K562 (cell line): ENCODE measurements around the gene COL4A2. TPM values are rescaled to one million over a fixed set of nuclear protein-coding genes. Genes with fewer than 3 reads are reported as not detected.

Experiments
- ATAC-seq: fragments of 200-7000 bp; cut with Tn5 transposase; 3 replicates; pipeline ENCODE4 v1.9.1; 2020; ENCODE audit warnings: moderate library complexity
- BruUV-seq: library from RNA; stranded (reverse); fragments of 400-500 nt; replicated peaks from 2 replicates; lab custom pipeline; 2021; lab: Mats Ljungman, UMichigan
- CTCF ChIA-PET: fragments of 300-600 bp; formaldehyde crosslinking; extraction: SDS; loops from one replicate; lab custom pipeline; 2021; ENCODE audit warnings: low intra/inter-chr PET ratio; lab: Yijun Ruan, JAX
- POLR2A ChIA-PET: fragments of 300-600, 350-650 bp; sonication (Branson Sonifier 250); formaldehyde crosslinking; extraction: SDS; loops from one replicate; lab custom pipeline; 2021; ENCODE audit warnings: antibody characterized with exemption, inconsistent platforms; lab: Yijun Ruan, JAX
- DNase-seq, 4 experiments: peaks; one replicate each; pipeline versions ENCODE4 v3.0.0 to v3.0.0-alpha.2; 2011 to 2018; ENCODE audit warnings: low spot score in 3 of 4, mixed read lengths in 3 of 4; ENCODE audit errors: extremely low read depth in 1 of 4
- FAIRE-seq: peaks from 2 replicates; lab custom pipeline; 2011; peaks lifted over from hg19 to GRCh38; lab: Jason Lieb, UNC
- H2AFZ ChIP-seq: 2 replicates; pipeline ENCODE4 v1.6.0; 2011; ENCODE audit warnings: low read depth, low read length, control low read depth, inconsistent platforms
- H3K27ac ChIP-seq: fragments of 200-600 bp; 3 replicates; pipeline ENCODE4 v1.8.0; 2011; ENCODE audit warnings: low read depth, mild to moderate bottlenecking, control low read depth, inconsistent platforms, low read length, moderate library complexity, mixed read lengths; ENCODE audit errors: extremely low read depth
- H3K27me3 ChIP-seq, 2 experiments: fragments of 300-600 bp in 1 of 2; 2 replicates in 1 of 2; 3 replicates in 1 of 2; pipeline versions ENCODE4 v1.6.0 to v1.8.0; 2011; ENCODE audit warnings: inconsistent platforms in 2 of 2, low read length in 2 of 2, mild to moderate bottlenecking in 1 of 2, mixed read lengths in 1 of 2, moderate library complexity in 1 of 2; ENCODE audit not compliant: control insufficient read depth in 2 of 2, insufficient read depth in 2 of 2
- H3K36me3 ChIP-seq: fragments of 300-600 bp; 3 replicates; pipeline ENCODE4 v1.8.0; 2011; ENCODE audit warnings: mild to moderate bottlenecking, low read length, inconsistent platforms; ENCODE audit not compliant: control insufficient read depth, insufficient read depth
- H3K4me1 ChIP-seq, 2 experiments: fragments of 200-600 bp in 1 of 2; replicated peaks in 1 of 2; 2 replicates in 1 of 2; 3 replicates in 1 of 2; pipeline versions ENCODE4 v1.5.1 to v1.8.0; 2011; ENCODE audit warnings: inconsistent platforms in 2 of 2, low read length in 2 of 2, mild to moderate bottlenecking in 1 of 2, mixed read lengths in 1 of 2, moderate library complexity in 1 of 2; ENCODE audit not compliant: control insufficient read depth in 2 of 2, insufficient read depth in 2 of 2
- H3K4me2 ChIP-seq: 2 replicates; pipeline ENCODE4 v1.6.1; 2011; ENCODE audit warnings: low read length, control low read depth, inconsistent platforms, mixed read lengths; ENCODE audit not compliant: insufficient read depth
- H3K4me3 ChIP-seq: fragments of 200-600 bp; sonication (generic), shearing (Covaris generic); 2 replicates; pipeline ENCODE4 v1.5.1; 2016; ENCODE audit warnings: control low read depth, inconsistent platforms
- H3K79me2 ChIP-seq: fragments of 200-600 bp; 3 replicates; pipeline ENCODE4 v1.8.0; 2011; ENCODE audit warnings: low read length, inconsistent platforms; ENCODE audit not compliant: control insufficient read depth, insufficient read depth
- H3K9ac ChIP-seq, 2 experiments: 2 replicates each; pipeline versions ENCODE4 v1.6.0 to v1.6.1; 2011; ENCODE audit warnings: low read depth in 2 of 2, low read length in 2 of 2, control low read depth in 1 of 2, inconsistent platforms in 1 of 2, mild to moderate bottlenecking in 1 of 2, mixed read lengths in 1 of 2; ENCODE audit not compliant: insufficient read depth in 1 of 2
- H3K9me1 ChIP-seq: one replicate; pipeline ENCODE4 v1.6.0; 2011; ENCODE audit warnings: inconsistent platforms, mild to moderate bottlenecking, low read length, moderate library complexity; ENCODE audit not compliant: control insufficient read depth, insufficient read depth
- H3K9me3 ChIP-seq: replicated peaks from 2 replicates; pipeline ENCODE4 v1.5.1; 2011; ENCODE audit warnings: low read depth, low read length, inconsistent platforms; ENCODE audit not compliant: control insufficient read depth, insufficient read depth
- H4K20me1 ChIP-seq: replicated peaks from 2 replicates; pipeline ENCODE4 v1.6.1; 2011; ENCODE audit warnings: low read length, inconsistent platforms, mixed read lengths; ENCODE audit not compliant: control insufficient read depth, insufficient read depth
- CCNT2 ChIP-seq: IDR thresholded peaks from 2 replicates; pipeline ENCODE4 v1.6.1; 2011; ENCODE audit warnings: borderline replicate concordance, low read depth, mild to moderate bottlenecking, moderate library complexity, mixed read lengths, low read length; ENCODE audit not compliant: insufficient read length; ENCODE audit errors: extremely low read depth
- EP300 ChIP-seq: IDR thresholded peaks from 2 replicates; pipeline ENCODE4 v1.6.1; 2012; ENCODE audit warnings: low read length, improper control_type of control experiment
- FOXJ2 ChIP-seq: fragments of 200-800 bp; sonication (Bioruptor generic); IDR thresholded peaks from 2 replicates; pipeline ENCODE4 v1.6.1; 2016; ENCODE audit warnings: missing genetic modification characterization, missing compliant biosample characterization
- FOXJ3 ChIP-seq: sonication (generic); formaldehyde crosslinking; IDR thresholded peaks from 2 replicates; pipeline ENCODE4 v1.4.0; 2020; ENCODE audit warnings: mild to moderate bottlenecking, missing genetic modification reagents
- GABPB1 ChIP-seq: sonication (generic); formaldehyde crosslinking; IDR thresholded peaks from 2 replicates; pipeline ENCODE4 v1.8.0; 2022; ENCODE audit warnings: mild to moderate bottlenecking, missing genetic modification reagents
- HMGXB4 ChIP-seq: sonication (generic); formaldehyde crosslinking; IDR thresholded peaks from 2 replicates; pipeline ENCODE4 v1.8.1; 2023; ENCODE audit warnings: mild to moderate bottlenecking, missing genetic modification reagents
- HNRNPLL ChIP-seq: fragments of 200-400 bp; formaldehyde crosslinking; IDR thresholded peaks from 2 replicates; pipeline ENCODE4 v1.6.1; 2017; ENCODE audit warnings: low read length, low read depth, mild to moderate bottlenecking; ENCODE audit not compliant: poor library complexity, severe bottlenecking
- IRF2 ChIP-seq: sonication (generic); formaldehyde crosslinking; IDR thresholded peaks from 2 replicates; pipeline ENCODE4 v1.8.1; 2022; ENCODE audit warnings: mild to moderate bottlenecking, missing genetic modification reagents
- SMARCE1 ChIP-seq: fragments of 450-650 bp; IDR thresholded peaks from 2 replicates; pipeline ENCODE4 v1.7.1; 2016; ENCODE audit warnings: mild to moderate bottlenecking
- SRSF1 ChIP-seq: fragments of 200-400 bp; formaldehyde crosslinking; IDR thresholded peaks from 2 replicates; pipeline ENCODE4 v1.6.1; 2017; ENCODE audit warnings: mild to moderate bottlenecking, low read depth, low read length, moderate library complexity
- TAL1 ChIP-seq: fragments of 450-650 bp; IDR thresholded peaks from 2 replicates; pipeline ENCODE4 v1.6.1; 2016; ENCODE audit warnings: mild to moderate bottlenecking
- ZKSCAN8 ChIP-seq: fragments of 200-800 bp; sonication (Bioruptor generic); IDR thresholded peaks from 2 replicates; pipeline ENCODE4 v1.6.1; 2016; ENCODE audit warnings: missing genetic modification characterization, missing compliant biosample characterization
- ZNF175 ChIP-seq: fragments of 200-800 bp; sonication (Bioruptor generic); IDR thresholded peaks from 2 replicates; pipeline ENCODE4 v1.6.1; 2016; ENCODE audit warnings: low read depth, mild to moderate bottlenecking, missing genetic modification characterization, missing compliant biosample characterization
- WGBS: fragments of 100-300 bp; shearing (Covaris generic); methylation state at CpG from one replicate; pipeline ENCODE4 v1.1.6; 2016; ENCODE audit warnings: low coverage, mixed read lengths; ENCODE audit not compliant: insufficient coverage; ENCODE audit errors: missing lambda C conversion rate; 5-methylcytosine and 5-hydroxymethylcytosine counted together
- in situ Hi-C: fragments of 300-500 bp; cut with MboI; formaldehyde crosslinking; loops from 4 replicates; pipeline ENCODE4 v1.15.0; 2018; ENCODE audit warnings: inconsistent platforms, mixed read lengths
- intact Hi-C: fragments of 100-400 bp; cut with micrococcal nuclease; formaldehyde crosslinking; loops from 2 replicates; pipeline ENCODE4 v1.14.2; 2022
- polyA plus RNA-seq, 8 experiments: library from polyadenylated mRNA; depleted of rRNA in 4 of 8; stranded (reverse) in 5 of 8; unstranded in 3 of 8; fragments of >200 nt; fragmentation: Nextera tagmentation in 2 of 8; fragmentation: Illumina TruSeq in 1 of 8; extraction: Ambion mirVana in 2 of 8; extraction: Trizol in 1 of 8; gene quantifications; 2 replicates each; pipeline versions ENCODE4 v1.2.1 to v1.2.3, GENCODE V29; 2011 to 2014; ENCODE audit warnings: inconsistent platforms in 1 of 8, missing spikeins in 1 of 8
- total RNA-seq, 7 experiments: library from RNA; depleted of rRNA in 6 of 7; stranded (reverse); fragments of >200 nt in 6 of 7; fragmentation: Illumina TruSeq in 2 of 7; extraction: Trizol in 2 of 7; gene quantifications; 2 replicates each; pipeline versions ENCODE4 v1.2.1 to v1.2.3, GENCODE V29; 2011 to 2021; ENCODE audit warnings: low replicate concordance in 1 of 7
- TF ChIP-seq, protein P1 (sequence below): fragments of 450-650 bp; formaldehyde crosslinking; IDR thresholded peaks from 2 replicates; pipeline ENCODE4 v1.4.0; 2022; ENCODE audit warnings: mild to moderate bottlenecking, moderate library complexity
- TF ChIP-seq, protein P2 (sequence below): fragments of 450-650 bp; formaldehyde crosslinking; IDR thresholded peaks from 2 replicates; pipeline ENCODE4 v1.4.0; 2020; ENCODE audit warnings: mild to moderate bottlenecking

The COL4A2 gene
- total and polyA plus RNA-seq, 9 of the 15 experiments (the other 6 are each of a cell fraction or from before 2014, with no cell fraction given) = 0.13 to 15.2 (median 8.1) TPM

- TF ChIP-seq SRSF1 (no peak), CCNT2 (no peak), ZKSCAN8 (CRISPR knock-in tag) (no peak), HMGXB4 (CRISPR knock-in tag) (no peak)
- TF ChIP-seq, protein P1, sequence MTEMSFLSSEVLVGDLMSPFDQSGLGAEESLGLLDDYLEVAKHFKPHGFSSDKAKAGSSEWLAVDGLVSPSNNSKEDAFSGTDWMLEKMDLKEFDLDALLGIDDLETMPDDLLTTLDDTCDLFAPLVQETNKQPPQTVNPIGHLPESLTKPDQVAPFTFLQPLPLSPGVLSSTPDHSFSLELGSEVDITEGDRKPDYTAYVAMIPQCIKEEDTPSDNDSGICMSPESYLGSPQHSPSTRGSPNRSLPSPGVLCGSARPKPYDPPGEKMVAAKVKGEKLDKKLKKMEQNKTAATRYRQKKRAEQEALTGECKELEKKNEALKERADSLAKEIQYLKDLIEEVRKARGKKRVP (CRISPR knock-in tag) = no peak
Observed at GRCh38 chr13:110476220-110476617, 169.1 kb downstream of the COL4A2 start (continued).

- no TSS peak for BruUV-seq
- Histone ChIP-seq H4K20me1 (no peaks in the 10 kb centered on the region), H3K36me3 (no peaks in the 10 kb centered on the region), H3K9ac (no peak overlapping the region; a peak in 1 of 4 replicates), H3K79me2 (no peaks in the 10 kb centered on the region), H3K9me3 (no peaks in the 10 kb centered on the region), H3K4me2 (no peak overlapping the region), H3K4me1 (peaks cover 18 to 38% of the 10 kb centered on the region in 2 experiments; a peak in 4 of 5 replicates), H3K27ac (no peak overlapping the region), H3K27me3 (peaks cover 0 to 14% of the 10 kb centered on the region in 2 experiments; a peak in 2 of 5 replicates), H3K9me1 (peaks cover under 1% of the 10 kb centered on the region), H3K4me3 (no peak overlapping the region), H2AFZ (no peak overlapping the region)
- intact Hi-C loops (no loop called here), in situ Hi-C loops (no loop called here)
- FAIRE-seq (no peak), ATAC-seq (no peak), DNase-seq (no peak)
- TF ChIP-seq, protein P2, sequence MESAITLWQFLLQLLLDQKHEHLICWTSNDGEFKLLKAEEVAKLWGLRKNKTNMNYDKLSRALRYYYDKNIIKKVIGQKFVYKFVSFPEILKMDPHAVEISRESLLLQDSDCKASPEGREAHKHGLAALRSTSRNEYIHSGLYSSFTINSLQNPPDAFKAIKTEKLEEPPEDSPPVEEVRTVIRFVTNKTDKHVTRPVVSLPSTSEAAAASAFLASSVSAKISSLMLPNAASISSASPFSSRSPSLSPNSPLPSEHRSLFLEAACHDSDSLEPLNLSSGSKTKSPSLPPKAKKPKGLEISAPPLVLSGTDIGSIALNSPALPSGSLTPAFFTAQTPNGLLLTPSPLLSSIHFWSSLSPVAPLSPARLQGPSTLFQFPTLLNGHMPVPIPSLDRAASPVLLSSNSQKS (CRISPR knock-in tag) = no peak
- TF ChIP-seq SMARCE1 (no peak), EP300 (no peak), TAL1 (no peak), FOXJ2 (tag) (no peak), GABPB1 (no peak), ZNF175 (CRISPR knock-in tag) (no peak), IRF2 (no peak), FOXJ3 (no peak), HNRNPLL (no peak)
- POLR2A ChIA-PET = no interaction called here
- CTCF ChIA-PET = no interaction called here
- WGBS = 20% methylated on average over 2 of the region's 4 CpGs
Observed at GRCh38 chr13:110477706-110478245, 170.7 kb downstream of the COL4A2 start.
